WTC11 (cell line): ENCODE results near the gene PCAT6. TPM values are rescaled to one million over a fixed set of nuclear protein-coding genes. Genes with fewer than 3 reads are reported as not detected.

Experiments
- ATF1 ChIP-seq: sonication (generic); formaldehyde crosslinking; IDR thresholded peaks from 2 replicates; pipeline ENCODE4 v1.8.1; 2023; ENCODE audit warnings: mild to moderate bottlenecking, moderate library complexity, missing genetic modification reagents
- ETV6 ChIP-seq: sonication (generic); formaldehyde crosslinking; IDR thresholded peaks from 2 replicates; pipeline ENCODE4 v1.8.1; 2022; ENCODE audit warnings: mild to moderate bottlenecking, missing genetic modification reagents
- GRHL2 ChIP-seq: fragments of 250-450 bp; sonication (Bioruptor Pico); IDR thresholded peaks from 2 replicates; pipeline ENCODE4 v1.8.0; 2022; ENCODE audit warnings: mild to moderate bottlenecking, moderate library complexity; ENCODE audit not compliant: insufficient replicate concordance, severe bottlenecking
- NFE2L1 ChIP-seq: sonication (generic); formaldehyde crosslinking; IDR thresholded peaks from 2 replicates; pipeline ENCODE4 v1.8.1; 2023; ENCODE audit warnings: missing genetic modification reagents
- NR2C2 ChIP-seq: sonication (generic); formaldehyde crosslinking; IDR thresholded peaks from 2 replicates; pipeline ENCODE4 v1.8.0; 2022; ENCODE audit warnings: mild to moderate bottlenecking, missing genetic modification reagents
- SMAD4 ChIP-seq: sonication (generic); formaldehyde crosslinking; IDR thresholded peaks from 2 replicates; pipeline ENCODE4 v1.8.0; 2022; ENCODE audit warnings: mild to moderate bottlenecking, missing genetic modification reagents
- SP1 ChIP-seq: sonication (generic); formaldehyde crosslinking; conservative IDR thresholded peaks from 2 replicates; pipeline ENCODE4 v1.8.1; 2022; ENCODE audit warnings: missing genetic modification reagents
- TEAD1 ChIP-seq: sonication (generic); formaldehyde crosslinking; IDR thresholded peaks from 2 replicates; pipeline ENCODE4 v1.8.0; 2022; ENCODE audit warnings: mild to moderate bottlenecking, missing genetic modification reagents
- ZNF138 ChIP-seq: sonication (generic); formaldehyde crosslinking; conservative IDR thresholded peaks from 2 replicates; pipeline ENCODE4 v1.8.1; 2022; ENCODE audit warnings: mild to moderate bottlenecking, moderate library complexity, missing genetic modification reagents
- ZNF232 ChIP-seq: sonication (generic); formaldehyde crosslinking; IDR thresholded peaks from 2 replicates; pipeline ENCODE4 v1.8.0; 2022; ENCODE audit warnings: mild to moderate bottlenecking, missing genetic modification reagents
- ZNF263 ChIP-seq: sonication (generic); formaldehyde crosslinking; IDR thresholded peaks from 2 replicates; pipeline ENCODE4 v1.8.1; 2022; ENCODE audit warnings: low read depth, mild to moderate bottlenecking, moderate library complexity, missing genetic modification reagents
- ZNF396 ChIP-seq: fragments of 250-450 bp; sonication (Bioruptor Pico); IDR thresholded peaks from 2 replicates; pipeline ENCODE4 v1.8.0; 2021; ENCODE audit warnings: mild to moderate bottlenecking, moderate library complexity, borderline replicate concordance
- total RNA-seq: library from RNA; stranded (reverse); gene quantifications from 3 replicates; pipeline ENCODE4 v1.2.3, GENCODE V29; 2021
- TF ChIP-seq, protein P1 (sequence below): sonication (generic); formaldehyde crosslinking; IDR thresholded peaks from 2 replicates; pipeline ENCODE4 v1.8.1; 2023; ENCODE audit warnings: mild to moderate bottlenecking, missing genetic modification reagents
- TF ChIP-seq, protein P2 (sequence below): sonication (generic); formaldehyde crosslinking; IDR thresholded peaks from 2 replicates; pipeline ENCODE4 v1.8.1; 2023; ENCODE audit warnings: mild to moderate bottlenecking, missing genetic modification reagents, borderline replicate concordance
- TF ChIP-seq, protein P3 (sequence below): fragments of 250-450 bp; sonication (Bioruptor Pico); IDR thresholded peaks from 2 replicates; pipeline ENCODE4 v1.8.0; 2021; ENCODE audit warnings: mild to moderate bottlenecking
- TF ChIP-seq, protein P4 (sequence below): sonication (generic); formaldehyde crosslinking; IDR thresholded peaks from 2 replicates; pipeline ENCODE4 v1.8.0; 2023; ENCODE audit warnings: missing genetic modification reagents, mild to moderate bottlenecking, borderline replicate concordance
- TF ChIP-seq, protein P5 (sequence below): sonication (generic); formaldehyde crosslinking; IDR thresholded peaks from 2 replicates; pipeline ENCODE4 v1.8.0; 2022; ENCODE audit warnings: mild to moderate bottlenecking, missing genetic modification reagents
- TF ChIP-seq, protein P6 (sequence below): sonication (generic); formaldehyde crosslinking; IDR thresholded peaks from 2 replicates; pipeline ENCODE4 v1.8.1; 2023; ENCODE audit warnings: mild to moderate bottlenecking, moderate library complexity, missing genetic modification reagents
- TF ChIP-seq, protein P7 (sequence below): sonication (generic); formaldehyde crosslinking; IDR thresholded peaks from 2 replicates; pipeline ENCODE4 v1.8.0; 2023; ENCODE audit warnings: mild to moderate bottlenecking, missing genetic modification reagents
- TF ChIP-seq, protein P8 (sequence below): sonication (generic); formaldehyde crosslinking; IDR thresholded peaks from 2 replicates; pipeline ENCODE4 v1.8.1; 2023; ENCODE audit warnings: mild to moderate bottlenecking, missing genetic modification reagents, moderate library complexity

PCAT6 gene
- total RNA-seq, 1 experiment from 2014 or later = 11.7 TPM

DNA sequence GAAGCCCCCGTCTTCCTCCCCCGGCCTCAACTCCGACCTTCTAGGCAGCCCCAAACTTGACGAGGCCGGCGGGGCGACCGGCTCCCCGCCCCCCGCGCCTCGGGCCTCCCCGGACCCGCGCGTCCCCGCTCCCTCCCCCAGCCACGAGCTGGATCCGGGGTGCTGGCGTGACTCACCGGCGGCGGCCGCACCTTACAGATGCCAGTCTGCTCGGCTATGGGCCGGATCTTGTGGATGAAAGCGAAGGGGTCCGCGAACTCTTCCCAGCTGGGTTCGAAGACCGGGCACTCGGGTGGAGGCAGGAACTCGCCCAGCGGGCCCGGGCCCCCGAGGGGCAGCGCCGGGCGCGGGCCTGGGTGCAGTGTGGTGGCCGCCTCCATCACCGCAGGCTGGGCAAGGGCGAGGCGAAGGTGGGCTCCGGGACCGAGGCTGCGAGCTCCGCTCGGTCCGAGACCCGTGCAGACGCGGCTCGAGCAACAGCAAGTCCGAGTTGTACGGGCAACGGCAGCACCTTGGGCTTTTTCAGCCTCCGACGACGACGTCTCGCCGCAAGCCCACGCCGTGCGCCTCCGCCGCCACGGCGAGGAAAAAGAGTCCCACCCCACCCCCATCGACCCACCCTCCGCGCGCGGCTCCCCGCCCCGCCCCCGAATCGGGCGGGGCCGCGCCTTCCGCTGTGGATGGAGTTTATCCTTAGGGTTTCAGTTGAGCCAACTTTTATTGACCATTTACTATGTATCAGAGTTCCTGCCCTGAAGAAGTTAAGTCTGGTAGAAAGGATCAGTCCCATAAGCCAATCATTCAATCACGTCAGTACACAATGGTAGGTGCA is 2.6 kb upstream of the PCAT6 start, which contains the start of gene KDM5B (continued):
- TF ChIP-seq, protein P1, sequence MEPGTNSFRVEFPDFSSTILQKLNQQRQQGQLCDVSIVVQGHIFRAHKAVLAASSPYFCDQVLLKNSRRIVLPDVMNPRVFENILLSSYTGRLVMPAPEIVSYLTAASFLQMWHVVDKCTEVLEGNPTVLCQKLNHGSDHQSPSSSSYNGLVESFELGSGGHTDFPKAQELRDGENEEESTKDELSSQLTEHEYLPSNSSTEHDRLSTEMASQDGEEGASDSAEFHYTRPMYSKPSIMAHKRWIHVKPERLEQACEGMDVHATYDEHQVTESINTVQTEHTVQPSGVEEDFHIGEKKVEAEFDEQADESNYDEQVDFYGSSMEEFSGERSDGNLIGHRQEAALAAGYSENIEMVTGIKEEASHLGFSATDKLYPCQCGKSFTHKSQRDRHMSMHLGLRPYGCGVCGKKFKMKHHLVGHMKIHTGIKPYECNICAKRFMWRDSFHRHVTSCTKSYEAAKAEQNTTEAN = peak; percentile 69; the same call in 1 of the 2 replicates
- TF ChIP-seq ZNF396 (CRISPR knock-in tag) (no peak), NFE2L1 (peak; percentile 47; the same call in 1 of the 2 replicates), SP1 (peak; percentile 98), NR2C2 (CRISPR knock-in tag) (no peak), TEAD1 (CRISPR knock-in tag) (peak; percentile 81), ETV6 (peak; percentile 56; the same call in 1 of the 2 replicates), GRHL2 (CRISPR knock-in tag) (no peak), ATF1 (CRISPR knock-in tag) (peak; percentile 76; the same call in 1 of the 2 replicates), ZNF232 (CRISPR knock-in tag) (peak; percentile 75; the same call in 1 of the 2 replicates), SMAD4 (CRISPR knock-in tag) (no peak), ZNF263 (CRISPR knock-in tag) (peak; percentile 45; the same call in 1 of the 2 replicates), ZNF138 (CRISPR knock-in tag) (no peak)
- TF ChIP-seq, protein P2, sequence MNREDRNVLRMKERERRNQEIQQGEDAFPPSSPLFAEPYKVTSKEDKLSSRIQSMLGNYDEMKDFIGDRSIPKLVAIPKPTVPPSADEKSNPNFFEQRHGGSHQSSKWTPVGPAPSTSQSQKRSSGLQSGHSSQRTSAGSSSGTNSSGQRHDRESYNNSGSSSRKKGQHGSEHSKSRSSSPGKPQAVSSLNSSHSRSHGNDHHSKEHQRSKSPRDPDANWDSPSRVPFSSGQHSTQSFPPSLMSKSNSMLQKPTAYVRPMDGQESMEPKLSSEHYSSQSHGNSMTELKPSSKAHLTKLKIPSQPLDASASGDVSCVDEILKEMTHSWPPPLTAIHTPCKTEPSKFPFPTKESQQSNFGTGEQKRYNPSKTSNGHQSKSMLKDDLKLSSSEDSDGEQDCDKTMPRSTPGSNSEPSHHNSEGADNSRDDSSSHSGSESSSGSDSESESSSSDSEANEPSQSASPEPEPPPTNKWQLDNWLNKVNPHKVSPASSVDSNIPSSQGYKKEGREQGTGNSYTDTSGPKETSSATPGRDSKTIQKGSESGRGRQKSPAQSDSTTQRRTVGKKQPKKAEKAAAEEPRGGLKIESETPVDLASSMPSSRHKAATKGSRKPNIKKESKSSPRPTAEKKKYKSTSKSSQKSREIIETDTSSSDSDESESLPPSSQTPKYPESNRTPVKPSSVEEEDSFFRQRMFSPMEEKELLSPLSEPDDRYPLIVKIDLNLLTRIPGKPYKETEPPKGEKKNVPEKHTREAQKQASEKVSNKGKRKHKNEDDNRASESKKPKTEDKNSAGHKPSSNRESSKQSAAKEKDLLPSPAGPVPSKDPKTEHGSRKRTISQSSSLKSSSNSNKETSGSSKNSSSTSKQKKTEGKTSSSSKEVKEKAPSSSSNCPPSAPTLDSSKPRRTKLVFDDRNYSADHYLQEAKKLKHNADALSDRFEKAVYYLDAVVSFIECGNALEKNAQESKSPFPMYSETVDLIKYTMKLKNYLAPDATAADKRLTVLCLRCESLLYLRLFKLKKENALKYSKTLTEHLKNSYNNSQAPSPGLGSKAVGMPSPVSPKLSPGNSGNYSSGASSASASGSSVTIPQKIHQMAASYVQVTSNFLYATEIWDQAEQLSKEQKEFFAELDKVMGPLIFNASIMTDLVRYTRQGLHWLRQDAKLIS = 0 out of 2 replicates have a peak, but pooled peaks have one; percentile 28
- TF ChIP-seq, protein P3, sequence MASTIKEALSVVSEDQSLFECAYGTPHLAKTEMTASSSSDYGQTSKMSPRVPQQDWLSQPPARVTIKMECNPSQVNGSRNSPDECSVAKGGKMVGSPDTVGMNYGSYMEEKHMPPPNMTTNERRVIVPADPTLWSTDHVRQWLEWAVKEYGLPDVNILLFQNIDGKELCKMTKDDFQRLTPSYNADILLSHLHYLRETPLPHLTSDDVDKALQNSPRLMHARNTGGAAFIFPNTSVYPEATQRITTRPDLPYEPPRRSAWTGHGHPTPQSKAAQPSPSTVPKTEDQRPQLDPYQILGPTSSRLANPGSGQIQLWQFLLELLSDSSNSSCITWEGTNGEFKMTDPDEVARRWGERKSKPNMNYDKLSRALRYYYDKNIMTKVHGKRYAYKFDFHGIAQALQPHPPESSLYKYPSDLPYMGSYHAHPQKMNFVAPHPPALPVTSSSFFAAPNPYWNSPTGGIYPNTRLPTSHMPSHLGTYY (CRISPR knock-in tag) = no peak
- TF ChIP-seq, protein P4, sequence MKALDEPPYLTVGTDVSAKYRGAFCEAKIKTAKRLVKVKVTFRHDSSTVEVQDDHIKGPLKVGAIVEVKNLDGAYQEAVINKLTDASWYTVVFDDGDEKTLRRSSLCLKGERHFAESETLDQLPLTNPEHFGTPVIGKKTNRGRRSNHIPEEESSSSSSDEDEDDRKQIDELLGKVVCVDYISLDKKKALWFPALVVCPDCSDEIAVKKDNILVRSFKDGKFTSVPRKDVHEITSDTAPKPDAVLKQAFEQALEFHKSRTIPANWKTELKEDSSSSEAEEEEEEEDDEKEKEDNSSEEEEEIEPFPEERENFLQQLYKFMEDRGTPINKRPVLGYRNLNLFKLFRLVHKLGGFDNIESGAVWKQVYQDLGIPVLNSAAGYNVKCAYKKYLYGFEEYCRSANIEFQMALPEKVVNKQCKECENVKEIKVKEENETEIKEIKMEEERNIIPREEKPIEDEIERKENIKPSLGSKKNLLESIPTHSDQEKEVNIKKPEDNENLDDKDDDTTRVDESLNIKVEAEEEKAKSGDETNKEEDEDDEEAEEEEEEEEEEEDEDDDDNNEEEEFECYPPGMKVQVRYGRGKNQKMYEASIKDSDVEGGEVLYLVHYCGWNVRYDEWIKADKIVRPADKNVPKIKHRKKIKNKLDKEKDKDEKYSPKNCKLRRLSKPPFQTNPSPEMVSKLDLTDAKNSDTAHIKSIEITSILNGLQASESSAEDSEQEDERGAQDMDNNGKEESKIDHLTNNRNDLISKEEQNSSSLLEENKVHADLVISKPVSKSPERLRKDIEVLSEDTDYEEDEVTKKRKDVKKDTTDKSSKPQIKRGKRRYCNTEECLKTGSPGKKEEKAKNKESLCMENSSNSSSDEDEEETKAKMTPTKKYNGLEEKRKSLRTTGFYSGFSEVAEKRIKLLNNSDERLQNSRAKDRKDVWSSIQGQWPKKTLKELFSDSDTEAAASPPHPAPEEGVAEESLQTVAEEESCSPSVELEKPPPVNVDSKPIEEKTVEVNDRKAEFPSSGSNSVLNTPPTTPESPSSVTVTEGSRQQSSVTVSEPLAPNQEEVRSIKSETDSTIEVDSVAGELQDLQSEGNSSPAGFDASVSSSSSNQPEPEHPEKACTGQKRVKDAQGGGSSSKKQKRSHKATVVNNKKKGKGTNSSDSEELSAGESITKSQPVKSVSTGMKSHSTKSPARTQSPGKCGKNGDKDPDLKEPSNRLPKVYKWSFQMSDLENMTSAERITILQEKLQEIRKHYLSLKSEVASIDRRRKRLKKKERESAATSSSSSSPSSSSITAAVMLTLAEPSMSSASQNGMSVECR (CRISPR knock-in tag) = peak; percentile 84; the same call in 1 of the 2 replicates
- TF ChIP-seq, protein P5, sequence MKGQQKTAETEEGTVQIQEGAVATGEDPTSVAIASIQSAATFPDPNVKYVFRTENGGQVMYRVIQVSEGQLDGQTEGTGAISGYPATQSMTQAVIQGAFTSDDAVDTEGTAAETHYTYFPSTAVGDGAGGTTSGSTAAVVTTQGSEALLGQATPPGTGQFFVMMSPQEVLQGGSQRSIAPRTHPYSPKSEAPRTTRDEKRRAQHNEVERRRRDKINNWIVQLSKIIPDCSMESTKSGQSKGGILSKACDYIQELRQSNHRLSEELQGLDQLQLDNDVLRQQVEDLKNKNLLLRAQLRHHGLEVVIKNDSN (CRISPR knock-in tag) = peak; percentile 16; the same call in 1 of the 2 replicates
- TF ChIP-seq, protein P6, sequence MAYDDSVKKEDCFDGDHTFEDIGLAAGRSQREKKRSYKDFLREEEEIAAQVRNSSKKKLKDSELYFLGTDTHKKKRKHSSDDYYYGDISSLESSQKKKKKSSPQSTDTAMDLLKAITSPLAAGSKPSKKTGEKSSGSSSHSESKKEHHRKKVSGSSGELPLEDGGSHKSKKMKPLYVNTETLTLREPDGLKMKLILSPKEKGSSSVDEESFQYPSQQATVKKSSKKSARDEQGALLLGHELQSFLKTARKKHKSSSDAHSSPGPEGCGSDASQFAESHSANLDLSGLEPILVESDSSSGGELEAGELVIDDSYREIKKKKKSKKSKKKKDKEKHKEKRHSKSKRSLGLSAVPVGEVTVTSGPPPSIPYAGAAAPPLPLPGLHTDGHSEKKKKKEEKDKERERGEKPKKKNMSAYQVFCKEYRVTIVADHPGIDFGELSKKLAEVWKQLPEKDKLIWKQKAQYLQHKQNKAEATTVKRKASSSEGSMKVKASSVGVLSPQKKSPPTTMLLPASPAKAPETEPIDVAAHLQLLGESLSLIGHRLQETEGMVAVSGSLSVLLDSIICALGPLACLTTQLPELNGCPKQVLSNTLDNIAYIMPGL (CRISPR knock-in tag) = peak; percentile 90
- TF ChIP-seq, protein P7, sequence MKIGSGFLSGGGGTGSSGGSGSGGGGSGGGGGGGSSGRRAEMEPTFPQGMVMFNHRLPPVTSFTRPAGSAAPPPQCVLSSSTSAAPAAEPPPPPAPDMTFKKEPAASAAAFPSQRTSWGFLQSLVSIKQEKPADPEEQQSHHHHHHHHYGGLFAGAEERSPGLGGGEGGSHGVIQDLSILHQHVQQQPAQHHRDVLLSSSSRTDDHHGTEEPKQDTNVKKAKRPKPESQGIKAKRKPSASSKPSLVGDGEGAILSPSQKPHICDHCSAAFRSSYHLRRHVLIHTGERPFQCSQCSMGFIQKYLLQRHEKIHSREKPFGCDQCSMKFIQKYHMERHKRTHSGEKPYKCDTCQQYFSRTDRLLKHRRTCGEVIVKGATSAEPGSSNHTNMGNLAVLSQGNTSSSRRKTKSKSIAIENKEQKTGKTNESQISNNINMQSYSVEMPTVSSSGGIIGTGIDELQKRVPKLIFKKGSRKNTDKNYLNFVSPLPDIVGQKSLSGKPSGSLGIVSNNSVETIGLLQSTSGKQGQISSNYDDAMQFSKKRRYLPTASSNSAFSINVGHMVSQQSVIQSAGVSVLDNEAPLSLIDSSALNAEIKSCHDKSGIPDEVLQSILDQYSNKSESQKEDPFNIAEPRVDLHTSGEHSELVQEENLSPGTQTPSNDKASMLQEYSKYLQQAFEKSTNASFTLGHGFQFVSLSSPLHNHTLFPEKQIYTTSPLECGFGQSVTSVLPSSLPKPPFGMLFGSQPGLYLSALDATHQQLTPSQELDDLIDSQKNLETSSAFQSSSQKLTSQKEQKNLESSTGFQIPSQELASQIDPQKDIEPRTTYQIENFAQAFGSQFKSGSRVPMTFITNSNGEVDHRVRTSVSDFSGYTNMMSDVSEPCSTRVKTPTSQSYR (CRISPR knock-in tag) = peak; percentile 68; the same call in 1 of the 2 replicates
- TF ChIP-seq, protein P8, sequence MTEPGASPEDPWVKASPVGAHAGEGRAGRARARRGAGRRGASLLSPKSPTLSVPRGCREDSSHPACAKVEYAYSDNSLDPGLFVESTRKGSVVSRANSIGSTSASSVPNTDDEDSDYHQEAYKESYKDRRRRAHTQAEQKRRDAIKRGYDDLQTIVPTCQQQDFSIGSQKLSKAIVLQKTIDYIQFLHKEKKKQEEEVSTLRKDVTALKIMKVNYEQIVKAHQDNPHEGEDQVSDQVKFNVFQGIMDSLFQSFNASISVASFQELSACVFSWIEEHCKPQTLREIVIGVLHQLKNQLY (CRISPR knock-in tag) = 0 out of 2 replicates have a peak, but pooled peaks have one; percentile 76
